Right atrium auricular region (tissue), 2 donors: ENCODE measurements around the gene C5orf63. TPM values are rescaled to one million over a fixed set of nuclear protein-coding genes. Genes with fewer than 3 reads are reported as not detected.
"Not testable (repeated sequence)": the region's sequence is repeated elsewhere in the genome, so short reads cannot be mapped to it uniquely, and the experiment has no call there.

Experiments used
- DNase-seq: peaks from one replicate; pipeline ENCODE4 v3.0.0-alpha.2; 2019; ENCODE audit warnings: low spot score
- H3K27ac ChIP-seq, 2 donors: fragments of 200-600 bp; sonication (generic); 1 replicate in 1 of 2; 2 replicates in 1 of 2; pipeline ENCODE4 v1.5.1; 2016 to 2019
- H3K27me3 ChIP-seq, 2 donors: fragments of 200-600 bp; sonication (generic); one replicate each; pipeline versions ENCODE4 v1.5.1 to v1.6.0; 2017 to 2019
- H3K36me3 ChIP-seq: fragments of 200-600 bp; sonication (generic); one replicate; pipeline ENCODE4 v1.5.1; 2016
- H3K4me1 ChIP-seq, 2 donors: fragments of 200-600 bp; sonication (generic); one replicate each; pipeline versions ENCODE4 v1.5.1 to v1.6.0; 2017 to 2019
- H3K4me3 ChIP-seq, 2 donors: fragments of 200-600 bp; sonication (generic); 1 replicate in 1 of 2; 2 replicates in 1 of 2; pipeline ENCODE4 v1.5.1; 2017 to 2019; ENCODE audit warnings: mild to moderate bottlenecking in 1 of 2, moderate library complexity in 1 of 2
- H3K9me3 ChIP-seq, 2 donors: fragments of 200-600 bp; sonication (generic); one replicate each; pipeline ENCODE4 v1.5.1; 2019
- total RNA-seq, 2 donors: library from RNA; depleted of rRNA; stranded (reverse); fragments of >200 nt; gene quantifications; one replicate each; pipeline ENCODE4 v1.1.0, GENCODE V29; 2016
- TF ChIP-seq, protein P1 (sequence below), 2 donors: fragments of 200-600 bp; sonication (generic); IDR thresholded peaks; one replicate each; pipeline ENCODE4 v1.5.1; 2019; ENCODE audit warnings: antibody characterized with exemption in 2 of 2

C5orf63 gene
- total RNA-seq, 2 donors from 2014 or later, result 1.7 to 2.8 TPM

DNA sequence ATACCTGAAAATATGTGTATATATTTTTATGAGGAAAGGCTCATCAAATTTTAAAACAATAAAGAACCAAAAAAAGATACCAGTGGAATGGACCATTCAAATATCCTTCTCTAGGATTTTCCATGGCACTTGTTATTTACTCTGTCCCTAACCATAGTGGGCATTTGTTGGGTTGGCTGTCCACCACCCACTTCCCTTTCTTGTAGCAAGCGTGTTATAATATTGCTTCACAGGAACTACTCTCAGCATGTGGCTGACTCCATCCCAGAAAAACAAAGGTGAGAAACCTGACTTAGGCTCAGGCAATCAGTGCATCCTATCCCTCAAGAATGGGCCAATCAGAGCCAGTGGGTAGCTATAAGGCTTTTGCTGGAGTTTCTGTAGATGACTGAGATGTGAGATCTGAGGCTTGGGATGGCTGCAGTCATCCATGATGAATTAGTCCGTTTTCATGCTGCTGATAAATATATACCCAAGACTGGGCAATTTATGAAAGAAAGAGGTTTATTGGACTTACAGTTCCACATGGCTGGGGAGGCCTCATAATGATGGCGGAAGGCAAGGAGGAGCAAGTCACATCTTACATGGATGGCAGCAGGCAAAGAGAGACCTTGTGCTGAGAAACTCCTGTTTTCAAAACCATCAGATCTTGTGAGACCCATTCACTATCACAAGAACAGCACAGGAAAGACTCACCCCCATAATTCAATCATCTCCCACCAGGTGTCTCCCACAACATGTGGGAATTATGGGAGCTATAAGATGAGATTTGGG lies 17.2 kb downstream of the C5orf63 start:
- H3K9me3 ChIP-seq, result no peaks in the 10 kb centered on the region
- no peak overlapping the region for H3K27ac ChIP-seq
- no peaks in the 10 kb centered on the region for H3K36me3 ChIP-seq
- TF ChIP-seq, protein P1, sequence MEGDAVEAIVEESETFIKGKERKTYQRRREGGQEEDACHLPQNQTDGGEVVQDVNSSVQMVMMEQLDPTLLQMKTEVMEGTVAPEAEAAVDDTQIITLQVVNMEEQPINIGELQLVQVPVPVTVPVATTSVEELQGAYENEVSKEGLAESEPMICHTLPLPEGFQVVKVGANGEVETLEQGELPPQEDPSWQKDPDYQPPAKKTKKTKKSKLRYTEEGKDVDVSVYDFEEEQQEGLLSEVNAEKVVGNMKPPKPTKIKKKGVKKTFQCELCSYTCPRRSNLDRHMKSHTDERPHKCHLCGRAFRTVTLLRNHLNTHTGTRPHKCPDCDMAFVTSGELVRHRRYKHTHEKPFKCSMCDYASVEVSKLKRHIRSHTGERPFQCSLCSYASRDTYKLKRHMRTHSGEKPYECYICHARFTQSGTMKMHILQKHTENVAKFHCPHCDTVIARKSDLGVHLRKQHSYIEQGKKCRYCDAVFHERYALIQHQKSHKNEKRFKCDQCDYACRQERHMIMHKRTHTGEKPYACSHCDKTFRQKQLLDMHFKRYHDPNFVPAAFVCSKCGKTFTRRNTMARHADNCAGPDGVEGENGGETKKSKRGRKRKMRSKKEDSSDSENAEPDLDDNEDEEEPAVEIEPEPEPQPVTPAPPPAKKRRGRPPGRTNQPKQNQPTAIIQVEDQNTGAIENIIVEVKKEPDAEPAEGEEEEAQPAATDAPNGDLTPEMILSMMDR (IDR thresholded peaks at IDR 0.05), result no peak
- no peaks in the 10 kb centered on the region for H3K27me3 ChIP-seq
- H3K4me3 ChIP-seq, result no peak overlapping the region
- H3K4me1 ChIP-seq, result no peaks in the 10 kb centered on the region
- no peak for DNase-seq

DNA sequence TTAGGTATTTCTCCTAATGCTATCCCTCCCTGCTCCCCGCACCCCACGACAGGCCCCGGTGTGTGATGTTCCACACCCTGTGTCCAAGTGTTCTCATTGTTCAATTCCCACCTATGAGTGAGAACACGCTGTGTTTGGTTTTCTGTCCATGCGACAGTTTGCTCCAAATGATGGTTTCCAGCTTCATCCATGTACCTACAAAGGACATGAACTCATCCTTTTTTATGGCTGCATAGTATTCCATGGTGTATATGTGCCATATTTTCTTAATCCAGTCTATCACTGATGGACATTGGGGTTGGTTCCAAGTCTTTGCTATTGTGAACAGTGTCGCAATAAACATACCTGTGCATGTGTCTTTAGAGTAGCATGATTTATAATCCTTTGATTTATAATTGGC lies 19.8 kb downstream of the C5orf63 start:
- not testable (repeated sequence) for H3K4me3 ChIP-seq, H3K36me3 ChIP-seq, H3K4me1 ChIP-seq, DNase-seq, H3K27ac ChIP-seq, H3K27me3 ChIP-seq, H3K9me3 ChIP-seq

DNA sequence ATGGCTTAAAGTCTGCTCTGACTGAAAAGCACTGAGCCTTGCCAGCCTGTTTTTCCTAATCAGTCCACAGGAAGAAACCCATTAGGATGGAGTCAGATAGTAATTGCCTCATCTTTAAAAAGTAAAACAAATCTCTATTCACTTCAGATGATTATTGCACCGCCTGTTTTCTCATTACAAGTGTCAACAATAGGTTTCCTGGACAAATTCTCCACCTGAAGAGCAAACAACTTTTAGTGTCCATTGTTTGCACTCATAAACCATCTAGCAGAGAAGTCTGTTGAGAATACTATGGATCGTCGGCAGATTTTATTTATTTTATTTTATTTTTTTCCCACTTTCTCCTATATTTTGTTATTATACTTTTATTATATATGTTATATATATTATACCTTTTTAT lies 20.3 kb downstream of the C5orf63 start:
- Histone ChIP-seq H3K9me3 (no peaks in the 10 kb centered on the region), H3K4me1 (no peaks in the 10 kb centered on the region), H3K4me3 (no peak overlapping the region), H3K36me3 (no peaks in the 10 kb centered on the region), H3K27ac (no peak overlapping the region), H3K27me3 (no peaks in the 10 kb centered on the region)
- TF ChIP-seq, protein P1 (IDR thresholded peaks at IDR 0.05), result no peak
- DNase-seq, result no peak

DNA sequence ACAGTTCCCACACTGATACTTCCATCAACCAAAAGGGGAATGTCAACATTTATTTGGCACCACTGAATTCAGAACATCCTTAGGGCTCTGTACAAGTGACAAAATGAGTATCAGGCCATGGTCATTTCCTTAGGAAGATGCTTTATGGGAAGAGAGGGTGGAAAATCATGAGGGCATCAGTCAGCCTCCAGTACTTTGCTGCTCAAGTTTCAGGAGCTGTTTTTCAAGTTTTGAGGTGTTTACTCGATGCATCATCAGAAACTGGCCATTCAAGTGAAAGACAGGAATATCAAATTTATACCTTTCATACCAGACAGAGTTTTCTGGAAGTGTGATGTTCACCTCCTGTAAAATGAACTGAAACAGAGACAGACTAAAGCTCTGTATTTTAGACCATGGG lies 21.7 kb downstream of the C5orf63 start:
- TF ChIP-seq, protein P1 (IDR thresholded peaks at IDR 0.05), result no peak
- Histone ChIP-seq H3K4me1 (no peaks in the 10 kb centered on the region), H3K9me3 (no peaks in the 10 kb centered on the region), H3K36me3 (no peaks in the 10 kb centered on the region), H3K27ac (no peak overlapping the region), H3K4me3 (no peak overlapping the region), H3K27me3 (no peaks in the 10 kb centered on the region)
- DNase-seq, result no peak

DNA sequence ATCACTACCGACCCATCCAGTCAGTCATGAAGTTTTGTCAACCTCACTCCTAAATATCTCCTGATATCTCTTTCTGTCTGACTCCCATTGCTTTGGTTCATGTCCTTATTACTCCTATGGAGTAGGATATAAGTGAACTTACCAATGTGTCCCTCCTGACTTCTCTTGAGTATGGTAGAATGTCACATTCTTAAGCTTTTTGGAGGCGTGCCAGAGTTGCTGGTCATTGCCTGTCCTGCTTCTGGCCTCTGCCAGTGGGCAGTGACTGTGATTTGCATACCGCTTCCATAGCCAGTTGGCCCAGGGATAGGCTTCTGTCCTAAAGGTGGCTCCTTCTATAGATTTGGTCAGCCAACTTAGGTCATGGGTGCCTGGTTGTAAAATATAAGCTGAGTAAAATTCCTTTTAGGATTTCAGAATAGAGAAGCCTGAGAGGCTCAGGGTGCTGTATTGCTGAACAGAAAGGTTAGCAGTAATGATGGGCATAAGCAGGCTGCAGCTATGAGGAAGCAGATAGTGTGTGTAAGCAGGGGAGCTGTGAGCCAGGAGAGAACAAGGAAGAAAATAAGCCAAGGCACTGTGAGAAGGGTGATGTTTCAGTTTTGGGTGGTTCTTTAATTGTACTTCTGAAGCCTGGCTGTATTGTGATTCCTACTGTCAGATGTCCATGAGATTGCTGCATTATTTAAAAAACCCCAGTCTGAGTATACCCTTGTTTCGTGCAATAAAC lies 26.8 kb downstream of the C5orf63 start:
- Histone ChIP-seq H3K27ac (no peak overlapping the region), H3K9me3 (no peaks in the 10 kb centered on the region), H3K36me3 (no peaks in the 10 kb centered on the region), H3K4me1 (peaks cover 0 to 8% of the 10 kb centered on the region in 2 donors), H3K4me3 (no peak overlapping the region), H3K27me3 (no peaks in the 10 kb centered on the region)
- no peak for DNase-seq
- TF ChIP-seq, protein P1 (IDR thresholded peaks at IDR 0.05), result no peak

DNA sequence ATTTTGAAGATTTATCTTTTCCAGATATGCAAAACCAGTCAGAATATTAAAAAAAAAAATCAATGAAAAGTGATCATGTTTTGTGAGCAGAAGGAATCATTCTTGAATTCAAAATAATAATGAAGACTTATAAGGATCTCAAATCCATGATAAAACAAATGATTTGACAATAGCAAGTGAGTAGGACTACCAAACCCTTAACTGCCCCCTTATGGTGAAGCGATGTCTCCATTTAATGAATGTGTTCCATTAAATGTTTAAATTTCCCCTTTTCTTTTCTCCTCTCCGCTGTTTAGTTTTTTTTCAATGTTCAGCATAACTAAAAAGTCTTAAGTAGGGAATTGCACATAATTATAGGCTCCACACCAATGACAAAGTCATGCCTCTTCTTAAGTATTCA lies 30.7 kb downstream of the C5orf63 start:
- no peaks in the 10 kb centered on the region for H3K36me3 ChIP-seq
- TF ChIP-seq, protein P1 (IDR thresholded peaks at IDR 0.05), result peak in 1 of 2 donors; percentile 53
- no peak overlapping the region for H3K4me3 ChIP-seq
- no peak for DNase-seq
- H3K27ac ChIP-seq, result no peak overlapping the region
- peaks cover 0 to 28% of the 10 kb centered on the region in 2 donors for H3K4me1 ChIP-seq
- H3K27me3 ChIP-seq, result no peaks in the 10 kb centered on the region
- H3K9me3 ChIP-seq, result no peaks in the 10 kb centered on the region
